Measurements from ENCODE around the gene PRXL2A. TPM values are rescaled to one million over a fixed set of nuclear protein-coding genes. Genes with fewer than 3 reads are reported as not detected.

PRXL2A gene
- total RNA-seq, 1 donor from 2014 or later, result 33.3 TPM

- ATAC-seq, result peak in 1 of 2 donors; percentile 42
- intact Hi-C loops (cut with DNase I), result no loop called here
Measured at GRCh38 chr10:80392250-80392649, 16.1 kb upstream of the PRXL2A start.

GRCh38 chr10:80394358-80394916 lies 13.9 kb upstream of the PRXL2A start:
- DNase-seq, result no peak
- no peaks in the 10 kb centered on the region for H3K9me3 ChIP-seq
- H3K27me3 ChIP-seq (ENCODE audit: low read depth), result no peaks in the 10 kb centered on the region
- H3K27ac ChIP-seq, result no peak overlapping the region
- no peak for ATAC-seq
- H3K4me1 ChIP-seq, result no peaks in the 10 kb centered on the region
- no peak for TF ChIP-seq CTCF (IDR thresholded peaks at IDR 0.05)
- H3K4me3 ChIP-seq, result no peak overlapping the region
- intact Hi-C loops (cut with DNase I), result no loop called here
- H3K36me3 ChIP-seq, result no peaks in the 10 kb centered on the region

More at GRCh38 chr10:80392250-80392649, 16.1 kb upstream of the PRXL2A start:
- DNase-seq, result no peak
- no peaks in the 10 kb centered on the region for H3K27me3 ChIP-seq (ENCODE audit: low read depth)
- no peaks in the 10 kb centered on the region for H3K4me1 ChIP-seq
- H3K36me3 ChIP-seq, result no peaks in the 10 kb centered on the region
- no peaks in the 10 kb centered on the region for H3K9me3 ChIP-seq
- H3K27ac ChIP-seq, result no peak overlapping the region
- no peak for TF ChIP-seq CTCF (IDR thresholded peaks at IDR 0.05)
- no peak overlapping the region for H3K4me3 ChIP-seq

- H3K27me3 ChIP-seq (ENCODE audit: low read depth), result no peaks in the 10 kb centered on the region
- no peak overlapping the region for H3K4me3 ChIP-seq
- ATAC-seq (no peak), DNase-seq (no peak)
- TF ChIP-seq CTCF (IDR thresholded peaks at IDR 0.05), result no peak
- no peaks in the 10 kb centered on the region for H3K9me3 ChIP-seq
- no peak overlapping the region for H3K27ac ChIP-seq
- no peaks in the 10 kb centered on the region for H3K4me1 ChIP-seq
- H3K36me3 ChIP-seq, result no peaks in the 10 kb centered on the region
- intact Hi-C loops (cut with DNase I), result no loop called here
Measured at GRCh38 chr10:80397014-80397413, 11.3 kb upstream of the PRXL2A start.

- no peak overlapping the region for H3K27ac ChIP-seq
- no peak for TF ChIP-seq CTCF (IDR thresholded peaks at IDR 0.05)
- no peak for DNase-seq
Measured at GRCh38 chr10:80400136-80400804, 8.1 kb upstream of the PRXL2A start.

GRCh38 chr10:80405035-80405434 lies 3.3 kb upstream of the PRXL2A start:
- no peak overlapping the region for H3K27ac ChIP-seq
- TF ChIP-seq CTCF (IDR thresholded peaks at IDR 0.05), result no peak
- no peaks in the 10 kb centered on the region for H3K36me3 ChIP-seq
- H3K4me1 ChIP-seq, result peaks cover 22% of the 10 kb centered on the region
- DNase-seq (no peak), ATAC-seq (no peak)
- H3K4me3 ChIP-seq, result no peak overlapping the region
- intact Hi-C loops (cut with DNase I), result no loop called here
- H3K27me3 ChIP-seq (ENCODE audit: low read depth), result no peaks in the 10 kb centered on the region
- H3K9me3 ChIP-seq, result no peaks in the 10 kb centered on the region

More at GRCh38 chr10:80400136-80400804, 8.1 kb upstream of the PRXL2A start:
- ATAC-seq, result no peak
- H3K4me3 ChIP-seq, result no peak overlapping the region
- intact Hi-C loops (cut with DNase I), result no loop called here
- no peaks in the 10 kb centered on the region for H3K27me3 ChIP-seq (ENCODE audit: low read depth)
- H3K4me1 ChIP-seq, result no peaks in the 10 kb centered on the region
- no peaks in the 10 kb centered on the region for H3K9me3 ChIP-seq
- no peaks in the 10 kb centered on the region for H3K36me3 ChIP-seq
